HEK293 (cell line): ENCODE data around the gene RHBDD1.

Experiments used
- CTCF ChIA-PET: fragments of 350-600 bp; formaldehyde crosslinking; extraction: SDS; loops from one replicate; lab custom pipeline; 2021; ENCODE audit warnings: antibody characterized with exemption; lab: Yijun Ruan, JAX
- POLR2A ChIA-PET: fragments of 300-600 bp; formaldehyde crosslinking; extraction: SDS; loops from one replicate; lab custom pipeline; 2020; ENCODE audit warnings: antibody characterized with exemption, inconsistent platforms; lab: Yijun Ruan, JAX
- H3K27ac ChIP-seq: fragments of 200-500 bp; sonication (Bioruptor generic); 2 replicates; pipeline ENCODE4 v1.5.1; 2014; ENCODE audit warnings: low read depth, low read length, control low read depth, inconsistent platforms; ENCODE audit errors: extremely low read depth
- H3K36me3 ChIP-seq, 2 experiments: fragments of 200-500 bp in 1 of 2; sonication (Bioruptor generic) in 1 of 2; 1 replicate in 1 of 2; 2 replicates in 1 of 2; pipeline ENCODE4 v1.5.1; 2014 to 2017; ENCODE audit warnings: inconsistent platforms in 2 of 2, low read length in 2 of 2; ENCODE audit not compliant: control insufficient read depth in 2 of 2, insufficient read depth in 1 of 2
- H3K4me1 ChIP-seq: fragments of 200-500 bp; sonication (Bioruptor generic); 2 replicates; pipeline ENCODE4 v1.5.1; 2014; ENCODE audit warnings: mild to moderate bottlenecking, low read length, inconsistent platforms; ENCODE audit not compliant: control insufficient read depth, insufficient read depth
- H3K4me3 ChIP-seq: 2 replicates; pipeline ENCODE4 v1.5.1; 2011; ENCODE audit warnings: low read depth, mild to moderate bottlenecking, control low read depth, low read length, moderate library complexity
- H3K9me3 ChIP-seq: fragments of 200-500 bp; sonication (Bioruptor generic); 2 replicates; pipeline ENCODE4 v1.5.1; 2014; ENCODE audit warnings: low read depth, low read length, inconsistent platforms; ENCODE audit not compliant: control insufficient read depth, insufficient read depth
- ATF2 ChIP-seq: fragments of 450-650 bp; formaldehyde crosslinking; IDR thresholded peaks from 2 replicates; pipeline ENCODE4 v1.5.1; 2016; ENCODE audit warnings: missing biosample characterization, missing genetic modification characterization, low read depth
- FEZF1 ChIP-seq: fragments of 450-650 bp; formaldehyde crosslinking; IDR thresholded peaks from 2 replicates; pipeline ENCODE4 v1.5.1; 2016; ENCODE audit warnings: missing biosample characterization, missing genetic modification characterization
- HOXD13 ChIP-seq: sonication (generic); formaldehyde crosslinking; IDR thresholded peaks from 2 replicates; pipeline ENCODE4 v1.8.0; 2022; ENCODE audit warnings: missing genetic modification reagents, borderline replicate concordance
- IKZF3 ChIP-seq: fragments of 450-650 bp; IDR thresholded peaks from 2 replicates; pipeline ENCODE4 v1.5.0; 2018; ENCODE audit warnings: missing biosample characterization, mild to moderate bottlenecking, missing genetic modification characterization, moderate library complexity
- KLF16 ChIP-seq: fragments of 450-650 bp; formaldehyde crosslinking; IDR thresholded peaks from 2 replicates; pipeline ENCODE4 v1.5.1; 2017; ENCODE audit warnings: missing biosample characterization, missing genetic modification characterization
- KLF9 ChIP-seq: fragments of 450-650 bp; formaldehyde crosslinking; IDR thresholded peaks from 2 replicates; pipeline ENCODE4 v1.5.1; 2016; ENCODE audit warnings: missing biosample characterization, missing genetic modification characterization, low read depth
- MEIS1 ChIP-seq: sonication (generic); formaldehyde crosslinking; IDR thresholded peaks from 2 replicates; pipeline ENCODE4 v1.8.1; 2022; ENCODE audit warnings: missing genetic modification reagents, mild to moderate bottlenecking, borderline replicate concordance
- OSR2 ChIP-seq: fragments of 450-650 bp; formaldehyde crosslinking; IDR thresholded peaks from 2 replicates; pipeline ENCODE4 v1.5.1; 2016; ENCODE audit warnings: missing biosample characterization, missing genetic modification characterization
- SCRT1 ChIP-seq: fragments of 450-650 bp; formaldehyde crosslinking; IDR thresholded peaks from 2 replicates; pipeline ENCODE4 v1.5.1; 2016; ENCODE audit warnings: missing biosample characterization, missing genetic modification characterization, borderline replicate concordance
- SETDB1 ChIP-seq: IDR thresholded peaks from one replicate; pipeline ENCODE4 v1.6.1; 2017; ENCODE audit warnings: mild to moderate bottlenecking, low read length, moderate library complexity, mixed read lengths; ENCODE audit not compliant: insufficient read length
- ZBTB26 ChIP-seq: fragments of 450-650 bp; formaldehyde crosslinking; optimal IDR thresholded peaks from 2 replicates; pipeline ENCODE3; 2016; ENCODE audit warnings: missing biosample characterization, mild to moderate bottlenecking, missing genetic modification characterization
- ZFP3 ChIP-seq: fragments of 450-650 bp; formaldehyde crosslinking; IDR thresholded peaks from 2 replicates; pipeline ENCODE4 v1.5.1; 2016; ENCODE audit warnings: low read depth, missing biosample characterization, missing genetic modification characterization
- ZNF121 ChIP-seq: fragments of 450-650 bp; formaldehyde crosslinking; IDR thresholded peaks from 2 replicates; pipeline ENCODE4 v1.5.1; 2016; ENCODE audit warnings: missing biosample characterization, missing genetic modification characterization
- ZNF132 ChIP-seq: fragments of 450-650 bp; formaldehyde crosslinking; IDR thresholded peaks from 2 replicates; pipeline ENCODE4 v1.5.1; 2017; ENCODE audit warnings: missing biosample characterization, missing genetic modification characterization, borderline replicate concordance
- ZNF274 ChIP-seq, 2 experiments: fragments of 200-500 bp in 1 of 2; fragments of 450-650 bp in 1 of 2; sonication (Bioruptor generic) in 1 of 2; formaldehyde crosslinking in 1 of 2; IDR thresholded peaks; 2 replicates each; pipeline versions ENCODE4 v1.5.1 to v1.6.1; 2014 to 2016; ENCODE audit warnings: borderline replicate concordance in 1 of 2, inconsistent platforms in 1 of 2, low read length in 1 of 2, missing biosample characterization in 1 of 2, missing genetic modification characterization in 1 of 2
- ZNF280D ChIP-seq: fragments of 450-650 bp; formaldehyde crosslinking; IDR thresholded peaks from 2 replicates; pipeline ENCODE4 v1.5.1; 2016; ENCODE audit warnings: missing biosample characterization, missing genetic modification characterization
- ZNF350 ChIP-seq: fragments of 450-650 bp; formaldehyde crosslinking; IDR thresholded peaks from 2 replicates; pipeline ENCODE4 v1.5.0; 2017; ENCODE audit warnings: missing biosample characterization, mild to moderate bottlenecking, missing genetic modification characterization
- ZNF37A ChIP-seq: fragments of 450-650 bp; IDR thresholded peaks from 2 replicates; pipeline ENCODE4 v1.5.1; 2018; ENCODE audit warnings: missing biosample characterization, missing genetic modification characterization
- ZNF398 ChIP-seq: fragments of 450-650 bp; formaldehyde crosslinking; IDR thresholded peaks from 2 replicates; pipeline ENCODE4 v1.5.1; 2017; ENCODE audit warnings: missing biosample characterization, missing genetic modification characterization
- ZNF423 ChIP-seq: fragments of 450-650 bp; formaldehyde crosslinking; IDR thresholded peaks from 2 replicates; pipeline ENCODE4 v1.5.1; 2016; ENCODE audit warnings: missing biosample characterization, missing genetic modification characterization
- ZNF488 ChIP-seq: fragments of 450-650 bp; formaldehyde crosslinking; IDR thresholded peaks from 2 replicates; pipeline ENCODE4 v1.5.1; 2016; ENCODE audit warnings: missing biosample characterization, missing genetic modification characterization
- ZNF510 ChIP-seq: fragments of 450-650 bp; formaldehyde crosslinking; IDR thresholded peaks from 2 replicates; pipeline ENCODE4 v1.5.1; 2018; ENCODE audit warnings: mild to moderate bottlenecking, missing genetic modification characterization, missing biosample characterization; ENCODE audit not compliant: insufficient replicate concordance
- ZNF664 ChIP-seq: fragments of 450-650 bp; formaldehyde crosslinking; IDR thresholded peaks from 2 replicates; pipeline ENCODE4 v1.5.1; 2016; ENCODE audit warnings: missing biosample characterization, missing genetic modification characterization

RHBDD1 gene

GRCh38 chr2:226882606-226883005, 46.8 kb downstream of the RHBDD1 start:
- no peak for TF ChIP-seq ZNF350
- TF ChIP-seq ZNF423, result no peak
- TF ChIP-seq, all 188 proteins: peak for 0
- Histone ChIP-seq H3K9me3 (no peaks in the 10 kb centered on the region), H3K4me3 (no peak overlapping the region), H3K36me3 (peaks cover 0 to 3% of the 10 kb centered on the region in 2 experiments; a peak in 1 of 3 replicates), H3K27ac (no peak overlapping the region), H3K4me1 (no peaks in the 10 kb centered on the region)
- CTCF ChIA-PET, result no interaction called here
- POLR2A ChIA-PET, result no interaction called here

- Histone ChIP-seq H3K4me3 (no peak overlapping the region), H3K27ac (no peak overlapping the region), H3K9me3 (no peaks in the 10 kb centered on the region), H3K36me3 (peaks cover 0 to under 1% of the 10 kb centered on the region in 2 experiments; a peak in 1 of 3 replicates), H3K4me1 (no peaks in the 10 kb centered on the region)
- ChIA-PET POLR2A (no interaction called here), CTCF (interaction anchor here (0.5 kb wide), 1 partner anchor 997 kb away, joined by 4 read pairs; no protein-coding TSS in a partner anchor)
- TF ChIP-seq HOXD13 (CRISPR knock-in tag), result no peak
- TF ChIP-seq MEIS1 (CRISPR knock-in tag), result no peak
- TF ChIP-seq OSR2 (tag by site-specific recombination), result no peak
- no peak for TF ChIP-seq ZBTB26 (tag by site-specific recombination)
- no peak for TF ChIP-seq ZNF398 (tag by site-specific recombination)
- no peak for TF ChIP-seq IKZF3
- TF ChIP-seq KLF16 (tag by site-specific recombination), result no peak
- TF ChIP-seq ZNF121, result no peak
- no peak for TF ChIP-seq SCRT1 (tag by site-specific recombination)
- no peak for TF ChIP-seq ZNF510 (tag by site-specific recombination)
- TF ChIP-seq SETDB1, result no peak
- TF ChIP-seq ZNF37A, result no peak
- no peak for TF ChIP-seq ZNF274 (IDR thresholded peaks at IDR 0.05; ENCODE audit: low read length)
- TF ChIP-seq ZNF274 (tag by site-specific recombination; IDR thresholded peaks at IDR 0.05; ENCODE audit: borderline replicate concordance), result no peak
- TF ChIP-seq ATF2, result no peak
- no peak for TF ChIP-seq ZNF132 (tag by site-specific recombination)
- TF ChIP-seq, all 188 proteins: peak for 0
Measured at GRCh38 chr2:226883296-226883795, 47.5 kb downstream of the RHBDD1 start.

- CTCF ChIA-PET, result no interaction called here
- Histone ChIP-seq H3K4me1 (no peaks in the 10 kb centered on the region), H3K9me3 (no peaks in the 10 kb centered on the region), H3K4me3 (no peak overlapping the region), H3K36me3 (no peaks in the 10 kb centered on the region), H3K27ac (no peak overlapping the region)
- POLR2A ChIA-PET, result no interaction called here
- TF ChIP-seq ZFP3 (tag by site-specific recombination) (no peak), ZNF488 (tag by site-specific recombination) (no peak), ZNF664 (tag by site-specific recombination) (no peak), ZNF274 (IDR thresholded peaks at IDR 0.05; ENCODE audit: low read length) (no peak), ZNF274 (tag by site-specific recombination; IDR thresholded peaks at IDR 0.05; ENCODE audit: borderline replicate concordance) (no peak), ZNF280D (tag by site-specific recombination) (no peak), FEZF1 (tag by site-specific recombination) (no peak), KLF9 (tag by site-specific recombination) (no peak), IKZF3 (no peak)
Measured at GRCh38 chr2:226884166-226884565, 48.3 kb downstream of the RHBDD1 start.
